ENCODE results near the gene OR10A4. TPM values are rescaled to one million over a fixed set of nuclear protein-coding genes. Genes with fewer than 3 reads are reported as not detected.
"Not testable (repeated sequence)": the region's sequence is repeated elsewhere in the genome, so short reads cannot be mapped to it uniquely, and the experiment has no call there.

OR10A4 gene, protein sequence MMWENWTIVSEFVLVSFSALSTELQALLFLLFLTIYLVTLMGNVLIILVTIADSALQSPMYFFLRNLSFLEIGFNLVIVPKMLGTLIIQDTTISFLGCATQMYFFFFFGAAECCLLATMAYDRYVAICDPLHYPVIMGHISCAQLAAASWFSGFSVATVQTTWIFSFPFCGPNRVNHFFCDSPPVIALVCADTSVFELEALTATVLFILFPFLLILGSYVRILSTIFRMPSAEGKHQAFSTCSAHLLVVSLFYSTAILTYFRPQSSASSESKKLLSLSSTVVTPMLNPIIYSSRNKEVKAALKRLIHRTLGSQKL
- total RNA-seq = not detected

GRCh38 chr11:6876325-6876724 lies at the start of gene OR10A4:
OR10A4 (plus strand) TSS chr11:6876625; CDS start chr11:6876648, 23 bp downstream.
- no peak for DNase-seq (ENCODE audit: low spot score)

GRCh38 chr11:6828103-6828502 lies 48.3 kb upstream of the OR10A4 start:
- DNase-seq (ENCODE audit: low spot score) = no peak

- no peak for DNase-seq (ENCODE audit: low spot score)
These were observed 43.1 kb upstream of the OR10A4 start for GRCh38 chr11:6833356-6833755.

- DNase-seq (ENCODE audit: low spot score) = no peak
These were observed 42.4 kb upstream of the OR10A4 start for GRCh38 chr11:6834021-6834420.

DNA sequence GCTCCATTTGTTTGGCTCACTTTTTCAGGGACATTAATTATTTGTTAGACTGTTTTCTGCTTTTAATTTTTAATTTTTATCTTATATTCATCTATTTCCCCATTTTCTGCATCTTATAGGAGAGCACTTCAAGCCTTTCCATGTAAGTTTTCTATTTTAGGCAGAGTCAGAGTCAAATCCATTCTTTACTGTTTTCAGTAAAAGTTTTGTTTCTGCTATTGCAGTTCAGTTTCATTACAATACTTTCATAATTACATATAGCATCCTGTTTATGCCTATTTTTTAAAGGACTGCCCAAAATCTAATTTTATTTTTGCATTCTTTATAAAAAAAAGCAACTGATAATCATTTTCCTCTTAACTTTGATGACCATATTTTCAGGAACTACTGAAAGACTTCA lies 34.7 kb upstream of the OR10A4 start:
- DNase-seq (ENCODE audit: low spot score) = no peak

GRCh38 chr11:6843670-6844069 lies 32.8 kb upstream of the OR10A4 start:
- no peak for DNase-seq (ENCODE audit: low spot score)

DNA sequence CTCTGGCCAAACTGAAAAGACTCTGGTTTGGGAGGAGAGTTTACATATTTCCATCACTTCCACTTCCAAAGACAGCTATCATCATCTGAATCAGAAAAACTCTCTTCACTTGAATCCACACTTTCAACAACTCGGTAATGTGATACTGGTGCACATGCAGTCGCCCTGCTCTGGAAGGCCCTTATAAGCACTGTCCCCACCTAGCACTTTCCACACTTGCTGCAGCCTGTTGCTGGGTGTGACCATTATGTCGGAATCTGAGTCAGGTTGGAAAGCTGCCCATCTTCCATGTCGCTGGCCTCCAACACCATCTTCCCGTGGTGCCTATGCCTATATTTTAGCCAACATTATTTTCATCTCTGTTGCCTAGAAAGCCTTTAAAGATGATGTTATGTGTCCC lies 32.1 kb upstream of the OR10A4 start:
- DNase-seq (ENCODE audit: low spot score) = no peak

- no peak for DNase-seq (ENCODE audit: low spot score)
These were observed 31.0 kb upstream of the OR10A4 start, which contains the start of gene OR10A5 for GRCh38 chr11:6845383-6845782. OR10A5 (plus strand) TSS chr11:6845683; CDS start chr11:6845683, 0 bp downstream.

DNA sequence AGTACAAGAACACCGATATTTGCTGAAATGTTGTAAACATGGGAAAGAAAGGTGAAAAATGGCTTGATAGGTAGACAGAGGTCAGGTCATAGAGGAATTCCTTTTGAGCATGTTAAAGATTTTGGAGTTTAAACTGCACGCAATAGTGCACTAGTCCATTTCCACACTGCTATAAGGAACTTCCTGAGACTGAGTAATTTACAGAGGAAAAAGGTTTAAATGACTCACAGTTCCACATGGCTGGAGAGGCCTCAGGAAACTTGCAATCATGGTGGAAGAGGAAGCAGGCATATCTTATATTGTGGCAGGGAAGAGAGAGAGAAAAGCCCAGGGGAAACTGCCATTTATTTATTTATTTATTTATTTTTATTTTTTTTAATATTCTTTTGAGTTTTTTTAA lies 25.9 kb upstream of the OR10A4 start:
- no peak for DNase-seq (ENCODE audit: low spot score)

DNA sequence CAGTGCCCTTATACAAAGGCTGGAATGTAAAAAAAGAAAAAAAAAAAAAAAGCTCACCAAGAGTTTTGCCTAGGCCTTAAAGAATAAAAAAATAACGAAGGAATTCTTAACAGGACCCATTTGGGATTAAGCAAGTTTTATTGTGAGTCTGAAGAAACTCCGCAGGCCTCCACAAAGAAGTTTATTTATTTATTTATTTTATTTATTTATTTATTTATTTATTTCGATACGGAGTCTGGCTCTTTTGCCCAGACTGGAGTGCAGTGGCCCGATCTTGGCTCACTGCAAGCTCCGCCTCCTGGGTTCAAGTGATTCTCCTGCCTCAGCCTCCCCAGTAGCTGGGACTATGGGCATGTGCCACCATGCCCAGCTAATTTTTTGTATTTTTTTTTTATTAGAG lies 21.6 kb upstream of the OR10A4 start:
- not testable (repeated sequence) for DNase-seq (ENCODE audit: low spot score)

GRCh38 chr11:6855971-6856541 lies 20.4 kb upstream of the OR10A4 start:
- no peak for DNase-seq (ENCODE audit: low spot score)

DNA sequence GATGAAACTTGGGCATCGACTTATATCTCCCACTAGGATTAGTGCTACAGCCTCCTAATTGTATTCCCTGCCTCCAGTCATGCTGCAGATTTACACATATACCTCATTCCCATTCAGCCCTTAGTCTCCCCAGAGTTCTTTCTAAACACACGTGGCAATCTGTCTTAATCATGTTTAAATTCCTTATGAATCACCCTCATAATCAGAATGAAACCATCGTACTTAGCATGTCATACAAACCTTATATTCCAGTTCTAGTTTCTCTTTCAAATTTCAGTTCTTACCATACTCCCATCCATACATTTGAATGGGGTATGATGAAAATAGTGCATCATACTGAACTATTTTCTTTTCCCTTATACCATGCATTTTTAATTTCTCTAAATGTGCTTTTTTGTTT lies 19.6 kb upstream of the OR10A4 start:
- DNase-seq (ENCODE audit: low spot score) = no peak

DNA sequence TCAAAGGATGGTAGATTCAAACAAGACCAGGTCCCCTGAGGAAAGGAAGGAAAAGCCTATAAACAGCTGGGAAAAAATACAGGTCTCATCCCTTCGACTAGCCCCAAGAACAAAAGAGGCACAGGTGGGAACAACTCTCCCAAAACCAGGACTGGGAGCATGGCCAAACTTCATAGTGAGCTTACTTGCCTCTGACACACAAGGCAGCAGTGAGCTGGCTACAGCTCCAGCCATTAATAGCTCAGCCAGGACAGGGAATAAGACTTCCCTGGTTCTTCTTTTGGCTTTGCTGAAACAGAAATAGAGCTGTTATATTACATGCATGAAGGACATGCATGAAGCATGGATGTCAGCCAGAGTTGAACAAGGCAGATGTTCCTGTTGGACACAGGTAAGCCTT lies 13.5 kb upstream of the OR10A4 start, which contains the start of gene OR10A2:
Gene OR10A2 (plus strand): TSS at position 97 of the 400 bp plus-strand sequence. CDS start 6,698 bp downstream, outside the sequence.
- no peak for DNase-seq (ENCODE audit: low spot score)

GRCh38 chr11:6864438-6864837 lies 12.0 kb upstream of the OR10A4 start:
- DNase-seq (ENCODE audit: low spot score) = no peak

GRCh38 chr11:6871278-6871677 lies 5.1 kb upstream of the OR10A4 start:
- no peak for DNase-seq (ENCODE audit: low spot score)

- no peak for DNase-seq (ENCODE audit: low spot score)
These were observed 664 bp upstream of the OR10A4 start for GRCh38 chr11:6875761-6876160.

DNA sequence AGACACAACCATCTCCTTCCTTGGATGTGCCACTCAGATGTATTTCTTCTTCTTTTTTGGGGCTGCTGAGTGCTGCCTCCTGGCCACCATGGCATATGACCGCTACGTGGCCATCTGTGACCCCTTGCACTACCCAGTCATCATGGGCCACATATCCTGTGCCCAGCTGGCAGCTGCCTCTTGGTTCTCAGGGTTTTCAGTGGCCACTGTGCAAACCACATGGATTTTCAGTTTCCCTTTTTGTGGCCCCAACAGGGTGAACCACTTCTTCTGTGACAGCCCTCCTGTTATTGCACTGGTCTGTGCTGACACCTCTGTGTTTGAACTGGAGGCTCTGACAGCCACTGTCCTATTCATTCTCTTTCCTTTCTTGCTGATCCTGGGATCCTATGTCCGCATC lies 489 bp downstream of the OR10A4 start:
- DNase-seq (ENCODE audit: low spot score) = no peak

DNA sequence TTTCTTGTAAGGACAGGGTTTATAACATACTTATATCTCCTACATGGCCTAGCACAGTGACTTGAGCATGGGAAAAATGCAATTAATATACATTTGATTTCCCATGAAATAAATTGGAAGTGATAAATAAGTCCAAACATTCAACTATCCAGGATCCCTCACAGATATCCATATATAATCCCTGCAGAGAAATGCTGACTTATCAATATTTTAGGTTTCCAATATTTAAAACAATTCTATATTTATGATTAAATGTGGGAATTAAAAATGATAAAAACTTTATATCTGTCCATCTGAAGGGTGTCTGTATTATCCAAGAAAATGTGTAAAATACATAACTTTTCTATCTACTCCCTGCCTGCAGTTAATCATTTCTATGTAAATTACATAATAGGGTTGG lies 6.3 kb downstream of the OR10A4 start:
- DNase-seq (ENCODE audit: low spot score) = no peak

DNA sequence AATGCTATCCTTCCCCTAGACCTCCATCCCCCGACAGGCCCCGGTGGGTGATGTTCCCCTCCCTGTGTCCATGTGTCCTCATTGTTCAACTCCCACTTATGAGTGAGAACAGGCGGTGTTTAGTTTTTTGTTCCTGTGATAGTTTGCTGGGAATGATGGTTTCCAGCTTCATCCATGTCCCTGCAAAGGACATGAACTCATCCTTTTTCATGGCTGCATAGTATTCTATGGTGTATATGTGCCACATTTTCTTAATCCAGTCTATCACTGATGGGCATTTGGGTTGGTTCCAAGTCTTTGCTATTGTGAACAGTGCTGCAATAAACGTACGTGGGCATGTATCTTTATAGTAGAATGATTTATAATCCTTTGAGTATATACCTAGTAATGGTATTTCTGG lies 11.3 kb downstream of the OR10A4 start:
- DNase-seq (ENCODE audit: low spot score) = not testable (repeated sequence)

GRCh38 chr11:6888830-6889229 lies 12.4 kb downstream of the OR10A4 start:
- DNase-seq (ENCODE audit: low spot score) = no peak

- DNase-seq (ENCODE audit: low spot score) = no peak
These were observed 13.4 kb downstream of the OR10A4 start for GRCh38 chr11:6889835-6890234.

- no peak for DNase-seq (ENCODE audit: low spot score)
These were observed 16.0 kb downstream of the OR10A4 start, which contains the start of gene OR2D2 for GRCh38 chr11:6892400-6892799. OR2D2 (minus strand) TSS chr11:6892500; CDS start chr11:6892500, 0 bp downstream.

DNA sequence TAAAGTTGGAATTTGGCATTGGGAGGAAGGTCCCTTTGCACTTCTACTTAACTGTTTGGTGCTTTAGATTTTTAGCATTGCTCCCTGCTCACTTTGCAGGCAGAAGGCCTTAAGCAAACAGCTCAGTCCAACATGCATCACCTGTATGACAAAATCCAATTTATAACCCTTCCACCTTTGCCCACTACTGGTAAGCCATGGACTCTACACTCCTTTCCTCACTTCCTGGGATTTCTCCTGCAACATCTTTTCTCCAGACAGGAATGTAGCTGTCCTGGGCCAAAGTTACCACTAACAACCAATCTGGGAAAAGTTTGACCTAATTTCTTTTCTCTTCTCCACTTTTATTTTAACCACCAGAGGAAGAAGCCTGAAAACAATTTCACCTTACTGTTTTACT lies 17.7 kb downstream of the OR10A4 start:
- no peak for DNase-seq (ENCODE audit: low spot score)

All from ureter (tissue), 1 donor.